GM21390 (cell line): ENCODE data around the gene CIAO3.

Experiments
- ATAC-seq: cut with Tn5 transposase; IDR thresholded peaks from one replicate; pipeline ENCODE4 v1.9.1; 2021; ENCODE audit not compliant: unreplicated experiment

Gene CIAO3

GRCh38 chr16:740764-741505, at the start of gene CIAO3:
CIAO3 (minus strand) TSS chr16:740997; CDS start chr16:740985, 12 bp downstream.
- ATAC-seq, result peak; percentile 61

GRCh38 chr16:790086-790485, 49.3 kb upstream of the CIAO3 start:
- ATAC-seq, result no peak

GRCh38 chr16:789191-789850, 48.5 kb upstream of the CIAO3 start:
- ATAC-seq, result no peak

GRCh38 chr16:788399-789126, 47.8 kb upstream of the CIAO3 start, which contains the start of gene CHTF18:
CHTF18 (plus strand) TSS chr16:788620; CDS start chr16:788685, 65 bp downstream.
- ATAC-seq, result peak; percentile 73

- no peak for ATAC-seq
These were observed 47.2 kb upstream of the CIAO3 start, which contains the start of gene RPUSD1 for GRCh38 chr16:787978-788398. RPUSD1 (minus strand) TSS chr16:788381; CDS start chr16:787737, 644 bp downstream.

GRCh38 chr16:787321-787966, 46.6 kb upstream of the CIAO3 start:
- ATAC-seq, result no peak

GRCh38 chr16:785563-786535, 45.1 kb upstream of the CIAO3 start:
- no peak for ATAC-seq

GRCh38 chr16:784431-784830, 43.6 kb upstream of the CIAO3 start:
- ATAC-seq, result no peak

GRCh38 chr16:783404-784161, 42.8 kb upstream of the CIAO3 start:
- no peak for ATAC-seq

GRCh38 chr16:782766-783403, 42.1 kb upstream of the CIAO3 start:
- no peak for ATAC-seq

GRCh38 chr16:782258-782657, 41.5 kb upstream of the CIAO3 start:
- ATAC-seq, result no peak

GRCh38 chr16:781346-782010, 40.7 kb upstream of the CIAO3 start:
- no peak for ATAC-seq

- ATAC-seq, result no peak
These were observed 39.5 kb upstream of the CIAO3 start for GRCh38 chr16:780296-780695.

- no peak for ATAC-seq
These were observed 38.8 kb upstream of the CIAO3 start for GRCh38 chr16:779561-779960.

GRCh38 chr16:778909-779527, 38.2 kb upstream of the CIAO3 start:
- ATAC-seq, result no peak

- ATAC-seq, result no peak
These were observed 37.6 kb upstream of the CIAO3 start for GRCh38 chr16:778447-778846.

GRCh38 chr16:777826-778225, 37.0 kb upstream of the CIAO3 start:
- no peak for ATAC-seq

GRCh38 chr16:776824-777223, 36.0 kb upstream of the CIAO3 start:
- no peak for ATAC-seq
